HUES64 (cell line): ENCODE measurements around the gene GTF3C2.
"Not testable (repeated sequence)": the region's sequence is repeated elsewhere in the genome, so short reads cannot be mapped to it uniquely, and the experiment has no call there.

Source experiments
- H3K27ac ChIP-seq: 2 replicates; pipeline ENCODE4 v1.7.0; 2013; ENCODE audit warnings: low read depth, low read length, inconsistent platforms
- H3K27me3 ChIP-seq: 2 replicates; pipeline ENCODE4 v1.6.1; 2013; ENCODE audit warnings: mild to moderate bottlenecking, low read length; ENCODE audit not compliant: insufficient read depth
- H3K36me3 ChIP-seq: 2 replicates; pipeline ENCODE4 v1.6.1; 2013; ENCODE audit warnings: mild to moderate bottlenecking, low read length; ENCODE audit not compliant: insufficient read depth
- H3K4me1 ChIP-seq: 2 replicates; pipeline ENCODE4 v1.6.1; 2013; ENCODE audit warnings: mild to moderate bottlenecking, low read length, moderate library complexity; ENCODE audit not compliant: insufficient read depth
- H3K4me3 ChIP-seq: 2 replicates; pipeline ENCODE4 v1.5.1; 2013; ENCODE audit warnings: mild to moderate bottlenecking, low read length, moderate library complexity
- H3K9ac ChIP-seq: 2 replicates; pipeline ENCODE4 v1.6.1; 2013; ENCODE audit warnings: mild to moderate bottlenecking, low read depth, low read length
- H3K9me3 ChIP-seq: 2 replicates; pipeline ENCODE4 v1.6.1; 2013; ENCODE audit warnings: low read depth, low read length; ENCODE audit not compliant: insufficient read depth
- WGBS: fragments of 150-250, 120-280 bp; methylation state at CpG from one replicate; pipeline ENCODE4 v1.1.7; 2013; ENCODE audit warnings: missing lambda C conversion rate; 5-methylcytosine and 5-hydroxymethylcytosine counted together

GTF3C2 gene

GRCh38 chr2:27347641-27348040, 8.9 kb downstream of the GTF3C2 start:
- WGBS = 94% methylated on average over 2 of the region's 2 CpGs
- Histone ChIP-seq H3K27ac (no peak overlapping the region), H3K4me3 (no peak overlapping the region), H3K9ac (no peak overlapping the region), H3K27me3 (no peaks in the 10 kb centered on the region), H3K4me1 (0 out of 2 replicates have a peak, but pooled peaks cover 2% of the 10 kb centered on the region), H3K9me3 (no peaks in the 10 kb centered on the region), H3K36me3 (peaks cover 19% of the 10 kb centered on the region)

- Histone ChIP-seq H3K4me3 (no peak overlapping the region), H3K27ac (no peak overlapping the region), H3K4me1 (no peaks in the 10 kb centered on the region), H3K36me3 (peaks cover 90% of the 10 kb centered on the region), H3K27me3 (no peaks in the 10 kb centered on the region), H3K9me3 (no peaks in the 10 kb centered on the region), H3K9ac (no peak overlapping the region)
- WGBS = 94% methylated on average over 7 of the region's 7 CpGs
These were observed 20.4 kb downstream of the GTF3C2 start for GRCh38 chr2:27336173-27336572.

GRCh38 chr2:27335311-27335710, 21.3 kb downstream of the GTF3C2 start:
- no peaks in the 10 kb centered on the region for H3K27me3 ChIP-seq
- H3K4me3 ChIP-seq = no peak overlapping the region
- H3K4me1 ChIP-seq = no peaks in the 10 kb centered on the region
- peaks cover 90% of the 10 kb centered on the region for H3K36me3 ChIP-seq
- no peak overlapping the region for H3K27ac ChIP-seq
- no peaks in the 10 kb centered on the region for H3K9me3 ChIP-seq
- 91% methylated on average over 3 of the region's 3 CpGs for WGBS
- H3K9ac ChIP-seq = no peak overlapping the region

GRCh38 chr2:27324720-27325119, 31.8 kb downstream of the GTF3C2 start:
- H3K27ac ChIP-seq = no peak overlapping the region
- no peak overlapping the region for H3K4me3 ChIP-seq
- H3K9me3 ChIP-seq = no peaks in the 10 kb centered on the region
- no peak overlapping the region for H3K9ac ChIP-seq
- peaks cover 13% of the 10 kb centered on the region; the same call in 1 of the 2 replicates for H3K4me1 ChIP-seq
- whole genome bisulfite sequencing = 97% methylated on average over 5 of the region's 5 CpGs
- no peaks in the 10 kb centered on the region for H3K27me3 ChIP-seq
- H3K36me3 ChIP-seq = peaks cover 42% of the 10 kb centered on the region

GRCh38 chr2:27323596-27324285, 32.8 kb downstream of the GTF3C2 start:
- WGBS = 45% methylated on average over 5 of the region's 5 CpGs
- Histone ChIP-seq H3K36me3 (peaks cover 32% of the 10 kb centered on the region), H3K9me3 (no peaks in the 10 kb centered on the region), H3K4me3 (peak overlapping the region; percentile 85), H3K4me1 (peaks cover 13% of the 10 kb centered on the region; the same call in 1 of the 2 replicates), H3K27me3 (no peaks in the 10 kb centered on the region), H3K9ac (peak overlapping the region; percentile 99), H3K27ac (peak overlapping the region; percentile 88)

- Histone ChIP-seq H3K9ac (peak within 1 kb of the TSS; percentile 99), H3K27me3 (no peaks in the 10 kb centered on the region), H3K36me3 (peaks cover 25% of the 10 kb centered on the region), H3K9me3 (no peaks in the 10 kb centered on the region), H3K27ac (peak within 1 kb of the TSS; percentile 88), H3K4me1 (peaks cover 13% of the 10 kb centered on the region; the same call in 1 of the 2 replicates), H3K4me3 (peak within 1 kb of the TSS; percentile 85)
- WGBS = 3% methylated on average over 39 of the region's 39 CpGs
These were observed 33.6 kb downstream of the GTF3C2 start, which contains the start of gene MPV17 for GRCh38 chr2:27322766-27323595. Gene MPV17 (minus strand): TSS chr2:27323097. CDS start chr2:27322517, 580 bp downstream.

GRCh38 chr2:27322301-27322765, 34.2 kb downstream of the GTF3C2 start:
- Histone ChIP-seq H3K9ac (peak overlapping the region; percentile 99), H3K4me3 (peak overlapping the region; percentile 85), H3K27ac (peak overlapping the region; percentile 88), H3K4me1 (peaks cover 13% of the 10 kb centered on the region; the same call in 1 of the 2 replicates), H3K27me3 (no peaks in the 10 kb centered on the region), H3K36me3 (peaks cover 20% of the 10 kb centered on the region), H3K9me3 (no peaks in the 10 kb centered on the region)
- 7% methylated on average over 10 of the region's 10 CpGs for WGBS

- WGBS = 62% methylated on average over 8 of the region's 8 CpGs
- Histone ChIP-seq H3K9ac (0 out of 2 replicates have a peak overlapping the region, but pooled peaks have one; percentile 32), H3K27me3 (no peaks in the 10 kb centered on the region), H3K4me1 (peaks cover 13% of the 10 kb centered on the region; the same call in 1 of the 2 replicates), H3K9me3 (no peaks in the 10 kb centered on the region), H3K4me3 (peak overlapping the region; percentile 85; the same call in 1 of the 2 replicates), H3K36me3 (peaks cover 7% of the 10 kb centered on the region), H3K27ac (no peak overlapping the region)
These were observed 35.5 kb downstream of the GTF3C2 start for GRCh38 chr2:27320958-27321543.

- not testable (repeated sequence) for H3K36me3 ChIP-seq, H3K9ac ChIP-seq, H3K9me3 ChIP-seq, H3K27me3 ChIP-seq, H3K27ac ChIP-seq, H3K4me3 ChIP-seq
- WGBS = 96% methylated on average over 15 of the region's 15 CpGs
- peaks cover 13% of the 10 kb centered on the region; the same call in 1 of the 2 replicates for H3K4me1 ChIP-seq
These were observed 36.7 kb downstream of the GTF3C2 start for GRCh38 chr2:27319839-27320238.

- 94% methylated on average over 12 of the region's 12 CpGs for WGBS
- Histone ChIP-seq H3K4me3 (no peak overlapping the region), H3K4me1 (peaks cover 6% of the 10 kb centered on the region; the same call in 1 of the 2 replicates), H3K27ac (no peak overlapping the region), H3K27me3 (no peaks in the 10 kb centered on the region), H3K9me3 (no peaks in the 10 kb centered on the region), H3K9ac (no peak overlapping the region), H3K36me3 (no peaks in the 10 kb centered on the region; the same call in 1 of the 2 replicates)
These were observed 39.7 kb downstream of the GTF3C2 start for GRCh38 chr2:27316655-27317412.
